RWPE2 (cell line): ENCODE measurements around the gene PAX8.
A peak's percentile ranks its signal among the peaks of the same experiment; 100 is the strongest.

Source experiments
- ATAC-seq: fragments of 200-7000 bp; cut with Tn5 transposase; 3 replicates; pipeline ENCODE4 v1.9.1; 2021; ENCODE audit warnings: low read depth
- DNase-seq: peaks from one replicate; pipeline ENCODE4 v3.0.0-alpha.2; 2020; ENCODE audit warnings: low spot score
- H3K27ac ChIP-seq: fragments of 450-650 bp; 2 replicates; pipeline ENCODE4 v1.5.1; 2017; ENCODE audit warnings: mild to moderate bottlenecking; ENCODE audit not compliant: poor library complexity, severe bottlenecking
- H3K27me3 ChIP-seq: fragments of 250-450 bp; sonication (Bioruptor Pico); 2 replicates; pipeline ENCODE4 v1.5.1; 2021; ENCODE audit warnings: mild to moderate bottlenecking, moderate library complexity; ENCODE audit not compliant: insufficient read depth, poor library complexity, severe bottlenecking
- H3K36me3 ChIP-seq: fragments of 250-450 bp; sonication (Bioruptor Pico); 2 replicates; pipeline ENCODE4 v1.5.1; 2020; ENCODE audit warnings: low read depth, mild to moderate bottlenecking, moderate library complexity
- H3K4me1 ChIP-seq: fragments of 250-450 bp; sonication (Bioruptor Pico); 2 replicates; pipeline ENCODE4 v1.5.1; 2021; ENCODE audit warnings: mild to moderate bottlenecking, moderate library complexity; ENCODE audit not compliant: insufficient read depth, poor library complexity, severe bottlenecking
- H3K4me3 ChIP-seq: fragments of 250-450 bp; sonication (Bioruptor Pico); 2 replicates; pipeline ENCODE4 v1.5.1; 2021; ENCODE audit warnings: mild to moderate bottlenecking, moderate library complexity; ENCODE audit not compliant: severe bottlenecking
- H3K9me3 ChIP-seq: fragments of 250-450 bp; sonication (Bioruptor Pico); 2 replicates; pipeline ENCODE4 v1.5.1; 2021; ENCODE audit warnings: mild to moderate bottlenecking, moderate library complexity; ENCODE audit not compliant: severe bottlenecking
- TF ChIP-seq, protein P1 (sequence below): fragments of 450-650 bp; IDR thresholded peaks from one replicate; pipeline ENCODE4 v1.5.1; 2017; ENCODE audit warnings: mild to moderate bottlenecking, moderate library complexity; ENCODE audit not compliant: poor library complexity, severe bottlenecking

Gene PAX8

DNA sequence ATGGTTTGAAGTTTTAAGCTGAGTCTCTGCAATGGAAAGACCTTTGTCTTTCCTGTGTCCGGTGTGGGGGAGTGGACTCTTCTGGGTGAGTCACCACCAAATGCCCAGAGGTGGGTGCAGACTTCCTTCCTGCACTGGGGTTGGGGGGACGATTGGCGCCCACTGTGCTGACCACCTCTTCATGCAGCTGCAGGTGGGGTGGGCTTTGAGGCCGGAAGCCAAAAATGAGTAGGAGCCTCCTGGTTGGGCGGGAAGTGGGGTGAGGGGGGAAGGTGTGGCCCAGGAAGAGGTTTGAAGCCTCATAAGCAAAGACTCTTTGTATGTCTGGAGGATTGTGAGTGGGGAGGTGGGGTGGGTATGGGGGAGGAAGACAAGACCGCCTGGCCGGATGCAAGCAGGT is 27.6 kb downstream of the PAX8 start:
- no peak overlapping the region for H3K4me3 ChIP-seq
- H3K27ac ChIP-seq, result no peak overlapping the region
- no peaks in the 10 kb centered on the region for H3K27me3 ChIP-seq
- no peak for ATAC-seq
- DNase-seq, result no peak
- no peaks in the 10 kb centered on the region for H3K36me3 ChIP-seq
- H3K9me3 ChIP-seq, result no peaks in the 10 kb centered on the region
- peaks cover 16% of the 10 kb centered on the region for H3K4me1 ChIP-seq
- TF ChIP-seq, protein P1, sequence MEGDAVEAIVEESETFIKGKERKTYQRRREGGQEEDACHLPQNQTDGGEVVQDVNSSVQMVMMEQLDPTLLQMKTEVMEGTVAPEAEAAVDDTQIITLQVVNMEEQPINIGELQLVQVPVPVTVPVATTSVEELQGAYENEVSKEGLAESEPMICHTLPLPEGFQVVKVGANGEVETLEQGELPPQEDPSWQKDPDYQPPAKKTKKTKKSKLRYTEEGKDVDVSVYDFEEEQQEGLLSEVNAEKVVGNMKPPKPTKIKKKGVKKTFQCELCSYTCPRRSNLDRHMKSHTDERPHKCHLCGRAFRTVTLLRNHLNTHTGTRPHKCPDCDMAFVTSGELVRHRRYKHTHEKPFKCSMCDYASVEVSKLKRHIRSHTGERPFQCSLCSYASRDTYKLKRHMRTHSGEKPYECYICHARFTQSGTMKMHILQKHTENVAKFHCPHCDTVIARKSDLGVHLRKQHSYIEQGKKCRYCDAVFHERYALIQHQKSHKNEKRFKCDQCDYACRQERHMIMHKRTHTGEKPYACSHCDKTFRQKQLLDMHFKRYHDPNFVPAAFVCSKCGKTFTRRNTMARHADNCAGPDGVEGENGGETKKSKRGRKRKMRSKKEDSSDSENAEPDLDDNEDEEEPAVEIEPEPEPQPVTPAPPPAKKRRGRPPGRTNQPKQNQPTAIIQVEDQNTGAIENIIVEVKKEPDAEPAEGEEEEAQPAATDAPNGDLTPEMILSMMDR, result no peak

DNA sequence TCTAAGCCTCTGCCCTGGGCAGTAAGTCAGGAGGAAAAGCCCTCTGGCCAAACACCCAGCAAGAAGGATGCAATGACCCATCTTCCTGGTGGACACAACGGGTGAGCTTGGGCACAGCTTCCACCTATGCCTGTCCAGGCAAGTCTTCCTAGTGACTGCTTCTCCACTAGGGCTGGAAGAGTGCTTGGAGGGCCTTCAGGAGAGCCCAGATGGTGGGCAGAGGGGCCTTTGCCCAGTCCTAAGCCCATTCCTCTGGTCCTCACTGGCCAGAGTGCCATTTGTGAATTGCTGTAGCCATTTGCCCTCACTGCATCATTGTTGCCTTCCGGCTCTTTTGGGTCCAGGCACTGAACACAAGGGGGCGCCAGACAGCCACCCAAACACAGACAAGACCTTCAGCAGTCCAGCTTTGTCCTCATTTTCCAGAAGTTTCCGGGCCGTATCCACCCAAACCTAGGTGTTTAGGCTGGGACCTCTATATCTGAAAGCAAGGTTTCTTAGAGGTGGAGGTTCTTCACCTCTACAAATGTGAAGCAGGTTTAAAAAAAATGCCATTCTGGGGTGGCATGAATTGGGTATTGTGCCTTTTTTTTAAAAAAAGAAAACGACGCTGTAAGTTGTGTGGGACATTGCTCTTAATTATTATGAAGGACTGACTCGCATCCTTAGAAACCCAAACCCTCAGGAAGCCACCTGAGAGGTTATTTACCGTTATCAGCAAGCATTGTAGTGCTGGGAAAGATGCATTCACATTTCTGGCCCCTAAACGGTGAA is 29.5 kb downstream of the PAX8 start:
- peak; percentile 76 for ATAC-seq
- Histone ChIP-seq H3K4me3 (no peak overlapping the region), H3K4me1 (peaks cover 16% of the 10 kb centered on the region), H3K27ac (no peak overlapping the region), H3K36me3 (no peaks in the 10 kb centered on the region), H3K27me3 (no peaks in the 10 kb centered on the region), H3K9me3 (no peaks in the 10 kb centered on the region)
- no peak for DNase-seq
- TF ChIP-seq, protein P1, result peak; percentile 97

DNA sequence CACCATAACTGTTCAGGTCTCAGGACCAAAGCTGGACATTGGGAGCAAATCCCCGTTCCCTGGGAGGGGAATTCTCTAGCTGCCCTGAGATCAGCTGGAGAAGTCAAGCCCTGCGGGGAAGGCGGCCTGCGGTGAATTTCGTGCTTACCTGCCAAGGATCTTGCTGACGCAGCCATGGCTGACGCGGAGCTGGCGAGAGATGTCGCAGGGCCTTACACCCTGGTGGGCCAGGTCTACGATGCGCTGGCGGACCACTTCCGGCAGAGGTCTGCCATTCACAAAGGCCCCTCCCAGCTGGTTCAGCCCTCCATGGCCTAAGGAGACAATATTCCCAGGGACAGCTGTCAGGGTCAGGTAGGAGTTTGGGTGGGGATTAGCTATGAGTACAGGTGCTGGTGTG is 32.1 kb downstream of the PAX8 start:
- Histone ChIP-seq H3K4me1 (peaks cover 12% of the 10 kb centered on the region), H3K36me3 (no peaks in the 10 kb centered on the region), H3K4me3 (no peak overlapping the region), H3K9me3 (no peaks in the 10 kb centered on the region), H3K27ac (no peak overlapping the region), H3K27me3 (no peaks in the 10 kb centered on the region)
- TF ChIP-seq, protein P1, result no peak
- ATAC-seq, result no peak
- no peak for DNase-seq

DNA sequence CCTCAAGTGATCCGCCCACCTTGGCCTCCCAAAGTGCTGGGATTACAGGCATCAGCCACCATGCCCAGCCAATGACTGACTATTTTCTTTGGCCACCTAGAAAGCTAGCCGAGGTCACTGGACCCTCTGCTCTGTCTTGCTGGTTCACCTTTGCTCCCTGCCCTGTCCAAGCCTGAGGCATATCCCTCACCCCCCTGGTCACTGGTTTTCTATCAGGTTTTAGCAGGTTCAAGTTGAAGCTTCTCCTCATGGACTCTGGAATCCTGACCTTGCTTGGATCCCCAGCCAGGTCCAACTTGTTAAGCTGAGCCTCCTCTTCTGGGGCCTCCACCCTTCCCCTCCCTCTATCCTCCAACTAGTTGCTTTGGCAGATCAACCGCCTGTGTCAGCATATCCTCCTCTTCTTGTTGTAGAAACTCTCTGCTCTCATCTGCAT is 33.4 kb downstream of the PAX8 start:
- TF ChIP-seq, protein P1, result no peak
- ATAC-seq, result no peak
- H3K4me1 ChIP-seq, result peaks cover 16% of the 10 kb centered on the region
- H3K9me3 ChIP-seq, result no peaks in the 10 kb centered on the region
- no peak for DNase-seq
- no peaks in the 10 kb centered on the region for H3K27me3 ChIP-seq
- H3K4me3 ChIP-seq, result no peak overlapping the region
- no peaks in the 10 kb centered on the region for H3K36me3 ChIP-seq
- no peak overlapping the region for H3K27ac ChIP-seq

DNA sequence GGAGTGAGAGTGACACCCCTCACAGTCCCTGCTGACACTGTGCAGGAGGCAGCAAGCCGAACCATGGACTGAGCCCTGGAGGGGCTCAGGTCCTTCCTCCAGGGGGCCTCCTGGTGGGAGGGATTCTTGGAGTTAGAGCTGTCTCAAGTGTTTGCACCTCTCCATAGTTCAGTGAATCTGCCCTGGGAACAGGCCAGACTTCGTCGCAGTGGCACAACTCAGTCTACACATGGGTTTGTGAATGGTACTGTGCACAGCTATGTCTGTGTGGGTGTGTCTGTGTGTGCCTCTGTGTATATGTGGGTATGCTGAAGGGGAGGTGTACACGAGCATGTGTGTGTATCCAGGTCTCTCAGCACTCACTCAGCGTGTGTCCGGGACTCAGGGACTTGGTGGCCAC is 36.4 kb downstream of the PAX8 start:
- TF ChIP-seq, protein P1, result no peak
- DNase-seq (no peak), ATAC-seq (no peak)
- Histone ChIP-seq H3K4me3 (no peak overlapping the region), H3K27me3 (no peaks in the 10 kb centered on the region), H3K36me3 (no peaks in the 10 kb centered on the region), H3K4me1 (peaks cover 26% of the 10 kb centered on the region), H3K27ac (peak overlapping the region; percentile 95), H3K9me3 (no peaks in the 10 kb centered on the region)
